ENCODE data around the gene HS2ST1. TPM values are rescaled to one million over a fixed set of nuclear protein-coding genes. Genes with fewer than 3 reads are reported as not detected.

HS2ST1 gene
- total and polyA plus RNA-seq, 4 donors, result 5.4 to 11.8 (median 8.2) TPM

GRCh38 chr1:86928819-86929218 is 14.4 kb downstream of the HS2ST1 start:
- no peak overlapping the region for H3K27ac ChIP-seq (ENCODE audit: low read depth in 1 of 2, low read length in 2 of 2)
- H3K9me3 ChIP-seq (ENCODE audit: control insufficient read depth in 4 of 4, low read length in 3 of 4), result peaks cover 0 to 1% (median 0%) of the 10 kb centered on the region in 4 donors
- TF ChIP-seq SP1 (IDR thresholded peaks at IDR 0.05) (no peak), MAX (IDR thresholded peaks at IDR 0.05) (no peak), RXRA (IDR thresholded peaks at IDR 0.05) (no peak), FOXA1 (IDR thresholded peaks at IDR 0.05) (no peak), JUND (IDR thresholded peaks at IDR 0.05) (no peak), RAD21 (IDR thresholded peaks at IDR 0.05) (no peak), EGR1 (IDR thresholded peaks at IDR 0.05; ENCODE audit: low read depth in 2 of 2) (no peak), HNF4G (IDR thresholded peaks at IDR 0.05) (no peak), TAF1 (conservative IDR thresholded peaks at IDR 0.05) (no peak), GABPA (IDR thresholded peaks at IDR 0.05 in 1 of 2, conservative IDR thresholded peaks at IDR 0.05 in 1 of 2) (no peak), ZBTB33 (IDR thresholded peaks at IDR 0.05) (no peak), YY1 (IDR thresholded peaks at IDR 0.05) (no peak), NR2F2 (IDR thresholded peaks at IDR 0.05) (no peak), FOXA2 (IDR thresholded peaks at IDR 0.05) (no peak), HNF4A (conservative IDR thresholded peaks at IDR 0.05) (no peak)
- TF ChIP-seq, protein P1, sequence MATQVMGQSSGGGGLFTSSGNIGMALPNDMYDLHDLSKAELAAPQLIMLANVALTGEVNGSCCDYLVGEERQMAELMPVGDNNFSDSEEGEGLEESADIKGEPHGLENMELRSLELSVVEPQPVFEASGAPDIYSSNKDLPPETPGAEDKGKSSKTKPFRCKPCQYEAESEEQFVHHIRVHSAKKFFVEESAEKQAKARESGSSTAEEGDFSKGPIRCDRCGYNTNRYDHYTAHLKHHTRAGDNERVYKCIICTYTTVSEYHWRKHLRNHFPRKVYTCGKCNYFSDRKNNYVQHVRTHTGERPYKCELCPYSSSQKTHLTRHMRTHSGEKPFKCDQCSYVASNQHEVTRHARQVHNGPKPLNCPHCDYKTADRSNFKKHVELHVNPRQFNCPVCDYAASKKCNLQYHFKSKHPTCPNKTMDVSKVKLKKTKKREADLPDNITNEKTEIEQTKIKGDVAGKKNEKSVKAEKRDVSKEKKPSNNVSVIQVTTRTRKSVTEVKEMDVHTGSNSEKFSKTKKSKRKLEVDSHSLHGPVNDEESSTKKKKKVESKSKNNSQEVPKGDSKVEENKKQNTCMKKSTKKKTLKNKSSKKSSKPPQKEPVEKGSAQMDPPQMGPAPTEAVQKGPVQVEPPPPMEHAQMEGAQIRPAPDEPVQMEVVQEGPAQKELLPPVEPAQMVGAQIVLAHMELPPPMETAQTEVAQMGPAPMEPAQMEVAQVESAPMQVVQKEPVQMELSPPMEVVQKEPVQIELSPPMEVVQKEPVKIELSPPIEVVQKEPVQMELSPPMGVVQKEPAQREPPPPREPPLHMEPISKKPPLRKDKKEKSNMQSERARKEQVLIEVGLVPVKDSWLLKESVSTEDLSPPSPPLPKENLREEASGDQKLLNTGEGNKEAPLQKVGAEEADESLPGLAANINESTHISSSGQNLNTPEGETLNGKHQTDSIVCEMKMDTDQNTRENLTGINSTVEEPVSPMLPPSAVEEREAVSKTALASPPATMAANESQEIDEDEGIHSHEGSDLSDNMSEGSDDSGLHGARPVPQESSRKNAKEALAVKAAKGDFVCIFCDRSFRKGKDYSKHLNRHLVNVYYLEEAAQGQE (IDR thresholded peaks at IDR 0.05), result no peak
- TF ChIP-seq, protein P2, sequence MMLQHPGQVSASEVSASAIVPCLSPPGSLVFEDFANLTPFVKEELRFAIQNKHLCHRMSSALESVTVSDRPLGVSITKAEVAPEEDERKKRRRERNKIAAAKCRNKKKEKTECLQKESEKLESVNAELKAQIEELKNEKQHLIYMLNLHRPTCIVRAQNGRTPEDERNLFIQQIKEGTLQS (IDR thresholded peaks at IDR 0.05), result no peak
- TF ChIP-seq, protein P3, sequence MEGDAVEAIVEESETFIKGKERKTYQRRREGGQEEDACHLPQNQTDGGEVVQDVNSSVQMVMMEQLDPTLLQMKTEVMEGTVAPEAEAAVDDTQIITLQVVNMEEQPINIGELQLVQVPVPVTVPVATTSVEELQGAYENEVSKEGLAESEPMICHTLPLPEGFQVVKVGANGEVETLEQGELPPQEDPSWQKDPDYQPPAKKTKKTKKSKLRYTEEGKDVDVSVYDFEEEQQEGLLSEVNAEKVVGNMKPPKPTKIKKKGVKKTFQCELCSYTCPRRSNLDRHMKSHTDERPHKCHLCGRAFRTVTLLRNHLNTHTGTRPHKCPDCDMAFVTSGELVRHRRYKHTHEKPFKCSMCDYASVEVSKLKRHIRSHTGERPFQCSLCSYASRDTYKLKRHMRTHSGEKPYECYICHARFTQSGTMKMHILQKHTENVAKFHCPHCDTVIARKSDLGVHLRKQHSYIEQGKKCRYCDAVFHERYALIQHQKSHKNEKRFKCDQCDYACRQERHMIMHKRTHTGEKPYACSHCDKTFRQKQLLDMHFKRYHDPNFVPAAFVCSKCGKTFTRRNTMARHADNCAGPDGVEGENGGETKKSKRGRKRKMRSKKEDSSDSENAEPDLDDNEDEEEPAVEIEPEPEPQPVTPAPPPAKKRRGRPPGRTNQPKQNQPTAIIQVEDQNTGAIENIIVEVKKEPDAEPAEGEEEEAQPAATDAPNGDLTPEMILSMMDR (IDR thresholded peaks at IDR 0.05; ENCODE audit: low read depth, low read length, missing input control), result no peak
- DNase-seq (ENCODE audit: low spot score), result no peak
- peaks cover 0 to 6% (median 3%) of the 10 kb centered on the region in 4 donors for H3K4me1 ChIP-seq (ENCODE audit: control insufficient read depth in 4 of 4, insufficient read depth in 4 of 4, low read length in 3 of 4)
- H3K4me3 ChIP-seq (ENCODE audit: low read depth in 1 of 3, low read length in 3 of 3), result no peak overlapping the region
- no peaks in the 10 kb centered on the region for H3K36me3 ChIP-seq (ENCODE audit: control insufficient read depth in 4 of 4, insufficient read depth in 3 of 4, low read depth in 1 of 4, low read length in 3 of 4)
- 26% methylated on average over 1 of the region's 1 CpG for WGBS
- H3K27me3 ChIP-seq (ENCODE audit: control insufficient read depth in 4 of 4, insufficient read depth in 4 of 4, low read length in 3 of 4), result no peaks in the 10 kb centered on the region
- no peak overlapping the region for H3K9ac ChIP-seq (ENCODE audit: low read depth in 1 of 2, low read length in 2 of 2)

All from liver (tissue), 9 donors.